Fibroblast of lung (primary cell): ENCODE results near the gene LPIN1. TPM values are rescaled to one million over a fixed set of nuclear protein-coding genes. Genes with fewer than 3 reads are reported as not detected.
"Not testable (repeated sequence)": the region's sequence is repeated elsewhere in the genome, so short reads cannot be mapped to it uniquely, and the experiment has no call there.

Experiments
- DNase-seq, 2 donors: peaks; one replicate each; pipeline versions ENCODE4 v3.0.0 to v3.0.0-alpha.2; 2010; ENCODE audit warnings: low read depth in 2 of 2
- H2AFZ ChIP-seq: 2 replicates; pipeline ENCODE4 v1.5.1; 2012; ENCODE audit warnings: low read length, control low read depth, inconsistent platforms
- H3K27ac ChIP-seq: 2 replicates; pipeline ENCODE4 v1.5.1; 2011; ENCODE audit warnings: low read length, control low read depth; ENCODE audit not compliant: insufficient read depth
- H3K27me3 ChIP-seq: 2 replicates; pipeline ENCODE4 v1.5.1; 2011; ENCODE audit warnings: mild to moderate bottlenecking, low read length; ENCODE audit not compliant: control insufficient read depth, insufficient read depth
- H3K36me3 ChIP-seq: 2 replicates; pipeline ENCODE4 v1.5.1; 2011; ENCODE audit warnings: low read length; ENCODE audit not compliant: control insufficient read depth, insufficient read depth
- H3K4me1 ChIP-seq: 2 replicates; pipeline ENCODE4 v1.5.1; 2011; ENCODE audit warnings: low read length; ENCODE audit not compliant: control insufficient read depth, insufficient read depth; ENCODE audit errors: extremely low read depth
- H3K4me2 ChIP-seq: 2 replicates; pipeline ENCODE4 v1.5.1; 2011; ENCODE audit warnings: low read length, control low read depth; ENCODE audit not compliant: insufficient read depth; ENCODE audit errors: extremely low read depth
- H3K4me3 ChIP-seq, 4 experiments: fragments of 200-600 bp in 1 of 4; sonication (generic) in 1 of 4; replicated peaks in 1 of 4; 2 replicates each; pipeline ENCODE4 v1.5.1; 2011 to 2016; ENCODE audit warnings: low read length in 4 of 4, low read depth in 3 of 4, mild to moderate bottlenecking in 3 of 4, control low read depth in 2 of 4, inconsistent platforms in 1 of 4, mixed read lengths in 1 of 4; ENCODE audit not compliant: insufficient read depth in 1 of 4; ENCODE audit errors: control extremely low read depth in 1 of 4
- H3K79me2 ChIP-seq: 2 replicates; pipeline ENCODE4 v1.5.1; 2012; ENCODE audit warnings: mild to moderate bottlenecking, low read length, inconsistent platforms; ENCODE audit not compliant: control insufficient read depth, insufficient read depth
- H3K9ac ChIP-seq: 2 replicates; pipeline ENCODE4 v1.5.1; 2011; ENCODE audit warnings: mild to moderate bottlenecking, low read length, control low read depth; ENCODE audit not compliant: insufficient read depth
- H3K9me3 ChIP-seq: 2 replicates; pipeline ENCODE4 v1.5.1; 2012; ENCODE audit warnings: low read depth, low read length; ENCODE audit not compliant: control insufficient read depth, insufficient read depth
- H4K20me1 ChIP-seq: 2 replicates; pipeline ENCODE4 v1.5.1; 2011; ENCODE audit warnings: low read length; ENCODE audit not compliant: control insufficient read depth, insufficient read depth; ENCODE audit errors: extremely low read depth
- CTCF ChIP-seq, 2 donors: IDR thresholded peaks in 1 of 2; conservative IDR thresholded peaks in 1 of 2; 1 replicate in 1 of 2; 2 replicates in 1 of 2; pipeline ENCODE4 v1.5.1; 2011 to 2012; ENCODE audit warnings: low read length in 2 of 2, control low read depth in 1 of 2, inconsistent platforms in 1 of 2, low read depth in 1 of 2, mild to moderate bottlenecking in 1 of 2
- EZH2 ChIP-seq: IDR thresholded peaks from 2 replicates; pipeline ENCODE4 v1.5.1; 2012; ENCODE audit warnings: low read length, control low read depth, mild to moderate bottlenecking; ENCODE audit errors: missing control alignments
- polyA plus RNA-seq, 2 donors: library from polyadenylated mRNA; depleted of rRNA in 1 of 2; stranded (reverse) in 1 of 2; unstranded in 1 of 2; fragments of >200 nt; gene quantifications; 2 replicates each; pipeline ENCODE4 v1.2.1, GENCODE V29; 2011 to 2012; ENCODE audit warnings: missing spikeins in 1 of 2
- total RNA-seq: library from RNA; depleted of rRNA; stranded (reverse); fragments of >200 nt; gene quantifications from 2 replicates; pipeline ENCODE4 v1.2.1, GENCODE V29; 2014

LPIN1 gene
- total and polyA plus RNA-seq, 2 donors (not counting 1 experiment from before 2014, with no cell fraction given): 87.8 to 205 TPM

GRCh38 chr2:11758187-11758586 is 11.8 kb downstream of the LPIN1 start:
- no peak overlapping the region for H3K27ac ChIP-seq
- DNase-seq: no peak
- TF ChIP-seq CTCF (conservative IDR thresholded peaks at IDR 0.05 in 1 of 2, IDR thresholded peaks at IDR 0.05 in 1 of 2; ENCODE audit: low read depth in 1 of 2, low read length in 2 of 2) (no peak), EZH2 (no peak)
- H3K9ac ChIP-seq: no peak overlapping the region
- no peak overlapping the region for H3K4me3 ChIP-seq
- H2AFZ ChIP-seq: no peak overlapping the region
- no peaks in the 10 kb centered on the region for H3K27me3 ChIP-seq
- peaks cover 12% of the 10 kb centered on the region for H3K4me1 ChIP-seq
- H3K9me3 ChIP-seq: no peaks in the 10 kb centered on the region
- peaks cover 1% of the 10 kb centered on the region for H4K20me1 ChIP-seq
- no peak overlapping the region for H3K4me2 ChIP-seq
- H3K79me2 ChIP-seq: peaks cover 73% of the 10 kb centered on the region
- peaks cover 4% of the 10 kb centered on the region for H3K36me3 ChIP-seq

- Histone ChIP-seq H3K36me3 (peaks cover 4% of the 10 kb centered on the region), H3K27me3 (no peaks in the 10 kb centered on the region), H3K4me3 (no peak overlapping the region), H2AFZ (no peak overlapping the region), H4K20me1 (peaks cover 1% of the 10 kb centered on the region), H3K4me2 (no peak overlapping the region), H3K9me3 (no peaks in the 10 kb centered on the region), H3K79me2 (peaks cover 74% of the 10 kb centered on the region), H3K9ac (no peak overlapping the region), H3K27ac (no peak overlapping the region), H3K4me1 (peaks cover 8% of the 10 kb centered on the region)
- TF ChIP-seq EZH2 (no peak), CTCF (conservative IDR thresholded peaks at IDR 0.05 in 1 of 2, IDR thresholded peaks at IDR 0.05 in 1 of 2; ENCODE audit: low read depth in 1 of 2, low read length in 2 of 2) (no peak)
- no peak for DNase-seq
These were observed 12.2 kb downstream of the LPIN1 start for GRCh38 chr2:11758647-11759046.

- H3K79me2 ChIP-seq: peaks cover 72% of the 10 kb centered on the region
These were observed 12.9 kb downstream of the LPIN1 start for GRCh38 chr2:11759182-11759975.

More at GRCh38 chr2:11759182-11759975, 12.9 kb downstream of the LPIN1 start:
- not testable (repeated sequence) for H3K4me1 ChIP-seq, H3K36me3 ChIP-seq, H3K9ac ChIP-seq, H3K27ac ChIP-seq, H3K27me3 ChIP-seq, H3K4me3 ChIP-seq, H2AFZ ChIP-seq, H4K20me1 ChIP-seq, H3K4me2 ChIP-seq, DNase-seq, H3K9me3 ChIP-seq
